ENCODE data around the gene C2orf81. TPM values are rescaled to one million over a fixed set of nuclear protein-coding genes. Genes with fewer than 3 reads are reported as not detected.

C2orf81 gene
- total and polyA plus RNA-seq, 10 of the 15 experiments (the other 5 are each of a cell fraction or from before 2014, with no cell fraction given), result 0.10 to 9.8 (median 2.7) TPM

DNA sequence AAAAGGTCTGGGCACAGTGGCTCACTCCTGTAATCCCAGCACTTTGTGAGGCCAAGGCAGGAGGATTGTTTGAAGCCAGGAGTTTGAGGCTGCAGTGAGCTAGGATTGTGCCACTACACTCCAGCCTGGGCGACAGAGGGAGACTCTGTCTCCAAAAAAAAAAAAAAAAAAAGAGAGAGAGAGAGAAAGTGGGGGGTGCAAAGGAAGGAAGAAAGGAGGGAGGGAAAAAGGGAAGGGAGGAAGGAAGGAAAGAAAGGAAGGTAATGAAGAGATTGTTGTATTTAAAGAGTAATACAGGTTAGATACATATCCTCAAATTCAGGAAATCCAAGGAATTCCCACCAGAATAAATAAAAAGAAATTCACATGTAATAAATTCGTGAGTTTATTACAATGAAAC lies 19.5 kb downstream of the C2orf81 start:
- in situ Hi-C loops (cut with MboI), result no loop called here
- intact Hi-C loops (cut with micrococcal nuclease; ENCODE audit: unreplicated experiment), result loop anchor here (5.0 kb wide), 1 partner anchor 185 kb away; no protein-coding TSS in a partner anchor
- H3K9ac ChIP-seq (ENCODE audit: control insufficient read depth, insufficient read depth, low read length), result no peak overlapping the region
- H3K9me3 ChIP-seq (replicated peaks; ENCODE audit: control insufficient read depth, insufficient read depth, low read length), result no peaks in the 10 kb centered on the region
- H3K4me2 ChIP-seq (ENCODE audit: control insufficient read depth, insufficient read depth), result no peak overlapping the region
- no peaks in the 10 kb centered on the region for H3K79me2 ChIP-seq (ENCODE audit: control insufficient read depth, insufficient read depth, low read length)
- FAIRE-seq (no peak), ATAC-seq (no peak), DNase-seq (ENCODE audit: low read depth, low spot score) (no peak)
- ChIA-PET POLR2A (interaction anchor here (0.6 kb wide), 1 partner anchor 11 kb away, joined by 3 read pairs; no protein-coding TSS in a partner anchor), RAD21 (ENCODE audit: unreplicated experiment) (interaction anchor here (1.1 to 3.3 kb wide), 6 partner anchors 11 to 578 kb away, joined by 3 to 13 read pairs (median 5); no protein-coding TSS in a partner anchor), SMC1A (ENCODE audit: uncharacterized antibody, unreplicated experiment) (interaction anchor here (0.6 to 3.2 kb wide), 10 partner anchors 8 to 578 kb away, joined by 3 to 16 read pairs (median 3); no protein-coding TSS in a partner anchor), CTCF (interaction anchor here (0.6 to 3.5 kb wide), 13 partner anchors 11 to 574 kb away, joined by 3 to 37 read pairs (median 4); no protein-coding TSS in a partner anchor)
- no peaks in the 10 kb centered on the region for H4K20me1 ChIP-seq (ENCODE audit: control insufficient read depth, insufficient read depth)
- peaks cover 5% of the 10 kb centered on the region; the same call in 1 of the 2 replicates for H3K4me1 ChIP-seq (ENCODE audit: control insufficient read depth, insufficient read depth, low read length)
- 0% methylated on average over 1 of the region's 2 CpGs for WGBS (ENCODE audit: insufficient coverage, insufficient replicate concordance, low lambda C conversion rate, missing lambda C conversion rate)
- no peak overlapping the region for H3K27ac ChIP-seq (ENCODE audit: control insufficient read depth, insufficient read depth)
- BruUV-seq (replicated peaks), result no TSS peak
- H3K36me3 ChIP-seq (ENCODE audit: control insufficient read depth in 2 of 2, insufficient read depth in 2 of 2, low read length in 1 of 2), result no peaks in the 10 kb centered on the region
- H2AFZ ChIP-seq (ENCODE audit: control insufficient read depth, low read depth, low read length), result no peak overlapping the region
- TF ChIP-seq RB1 (IDR thresholded peaks at IDR 0.05; ENCODE audit: borderline replicate concordance) (no peak), TAF1 (IDR thresholded peaks at IDR 0.05; ENCODE audit: borderline replicate concordance, low read depth, low read length) (no peak), JUND (IDR thresholded peaks at IDR 0.05; ENCODE audit: low read depth, low read length) (no peak), PAX8 (IDR thresholded peaks at IDR 0.05) (no peak), NR2C1 (IDR thresholded peaks at IDR 0.05) (no peak), STAT1 (conservative IDR thresholded peaks at IDR 0.05) (no peak), YBX1 (IDR thresholded peaks at IDR 0.05) (no peak), TARDBP (IDR thresholded peaks at IDR 0.05; ENCODE audit: borderline replicate concordance) (no peak), LARP7 (IDR thresholded peaks at IDR 0.05) (no peak), MTA2 (IDR thresholded peaks at IDR 0.05; ENCODE audit: low read depth) (no peak), POU2F2 (IDR thresholded peaks at IDR 0.05; ENCODE audit: borderline replicate concordance, low read depth, low read length) (no peak), ZBED1 (IDR thresholded peaks at IDR 0.05; ENCODE audit: borderline replicate concordance) (no peak), FOS (IDR thresholded peaks at IDR 0.05; ENCODE audit: borderline replicate concordance, extremely low read depth, insufficient read length) (no peak)
- TF ChIP-seq, protein P1, sequence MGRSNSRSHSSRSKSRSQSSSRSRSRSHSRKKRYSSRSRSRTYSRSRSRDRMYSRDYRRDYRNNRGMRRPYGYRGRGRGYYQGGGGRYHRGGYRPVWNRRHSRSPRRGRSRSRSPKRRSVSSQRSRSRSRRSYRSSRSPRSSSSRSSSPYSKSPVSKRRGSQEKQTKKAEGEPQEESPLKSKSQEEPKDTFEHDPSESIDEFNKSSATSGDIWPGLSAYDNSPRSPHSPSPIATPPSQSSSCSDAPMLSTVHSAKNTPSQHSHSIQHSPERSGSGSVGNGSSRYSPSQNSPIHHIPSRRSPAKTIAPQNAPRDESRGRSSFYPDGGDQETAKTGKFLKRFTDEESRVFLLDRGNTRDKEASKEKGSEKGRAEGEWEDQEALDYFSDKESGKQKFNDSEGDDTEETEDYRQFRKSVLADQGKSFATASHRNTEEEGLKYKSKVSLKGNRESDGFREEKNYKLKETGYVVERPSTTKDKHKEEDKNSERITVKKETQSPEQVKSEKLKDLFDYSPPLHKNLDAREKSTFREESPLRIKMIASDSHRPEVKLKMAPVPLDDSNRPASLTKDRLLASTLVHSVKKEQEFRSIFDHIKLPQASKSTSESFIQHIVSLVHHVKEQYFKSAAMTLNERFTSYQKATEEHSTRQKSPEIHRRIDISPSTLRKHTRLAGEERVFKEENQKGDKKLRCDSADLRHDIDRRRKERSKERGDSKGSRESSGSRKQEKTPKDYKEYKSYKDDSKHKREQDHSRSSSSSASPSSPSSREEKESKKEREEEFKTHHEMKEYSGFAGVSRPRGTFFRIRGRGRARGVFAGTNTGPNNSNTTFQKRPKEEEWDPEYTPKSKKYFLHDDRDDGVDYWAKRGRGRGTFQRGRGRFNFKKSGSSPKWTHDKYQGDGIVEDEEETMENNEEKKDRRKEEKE (IDR thresholded peaks at IDR 0.05), result no peak
- TF ChIP-seq, protein P2, sequence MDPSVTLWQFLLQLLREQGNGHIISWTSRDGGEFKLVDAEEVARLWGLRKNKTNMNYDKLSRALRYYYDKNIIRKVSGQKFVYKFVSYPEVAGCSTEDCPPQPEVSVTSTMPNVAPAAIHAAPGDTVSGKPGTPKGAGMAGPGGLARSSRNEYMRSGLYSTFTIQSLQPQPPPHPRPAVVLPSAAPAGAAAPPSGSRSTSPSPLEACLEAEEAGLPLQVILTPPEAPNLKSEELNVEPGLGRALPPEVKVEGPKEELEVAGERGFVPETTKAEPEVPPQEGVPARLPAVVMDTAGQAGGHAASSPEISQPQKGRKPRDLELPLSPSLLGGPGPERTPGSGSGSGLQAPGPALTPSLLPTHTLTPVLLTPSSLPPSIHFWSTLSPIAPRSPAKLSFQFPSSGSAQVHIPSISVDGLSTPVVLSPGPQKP (IDR thresholded peaks at IDR 0.05; ENCODE audit: low read depth, low read length), result no peak
- TF ChIP-seq, protein P3, sequence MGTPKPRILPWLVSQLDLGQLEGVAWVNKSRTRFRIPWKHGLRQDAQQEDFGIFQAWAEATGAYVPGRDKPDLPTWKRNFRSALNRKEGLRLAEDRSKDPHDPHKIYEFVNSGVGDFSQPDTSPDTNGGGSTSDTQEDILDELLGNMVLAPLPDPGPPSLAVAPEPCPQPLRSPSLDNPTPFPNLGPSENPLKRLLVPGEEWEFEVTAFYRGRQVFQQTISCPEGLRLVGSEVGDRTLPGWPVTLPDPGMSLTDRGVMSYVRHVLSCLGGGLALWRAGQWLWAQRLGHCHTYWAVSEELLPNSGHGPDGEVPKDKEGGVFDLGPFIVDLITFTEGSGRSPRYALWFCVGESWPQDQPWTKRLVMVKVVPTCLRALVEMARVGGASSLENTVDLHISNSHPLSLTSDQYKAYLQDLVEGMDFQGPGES (IDR thresholded peaks at IDR 0.05), result no peak
- TF ChIP-seq, protein P4, sequence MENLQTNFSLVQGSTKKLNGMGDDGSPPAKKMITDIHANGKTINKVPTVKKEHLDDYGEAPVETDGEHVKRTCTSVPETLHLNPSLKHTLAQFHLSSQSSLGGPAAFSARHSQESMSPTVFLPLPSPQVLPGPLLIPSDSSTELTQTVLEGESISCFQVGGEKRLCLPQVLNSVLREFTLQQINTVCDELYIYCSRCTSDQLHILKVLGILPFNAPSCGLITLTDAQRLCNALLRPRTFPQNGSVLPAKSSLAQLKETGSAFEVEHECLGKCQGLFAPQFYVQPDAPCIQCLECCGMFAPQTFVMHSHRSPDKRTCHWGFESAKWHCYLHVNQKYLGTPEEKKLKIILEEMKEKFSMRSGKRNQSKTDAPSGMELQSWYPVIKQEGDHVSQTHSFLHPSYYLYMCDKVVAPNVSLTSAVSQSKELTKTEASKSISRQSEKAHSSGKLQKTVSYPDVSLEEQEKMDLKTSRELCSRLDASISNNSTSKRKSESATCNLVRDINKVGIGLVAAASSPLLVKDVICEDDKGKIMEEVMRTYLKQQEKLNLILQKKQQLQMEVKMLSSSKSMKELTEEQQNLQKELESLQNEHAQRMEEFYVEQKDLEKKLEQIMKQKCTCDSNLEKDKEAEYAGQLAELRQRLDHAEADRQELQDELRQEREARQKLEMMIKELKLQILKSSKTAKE (IDR thresholded peaks at IDR 0.05; ENCODE audit: low read depth, poor library complexity, severe bottlenecking), result no peak
- no peaks in the 10 kb centered on the region for H3K27me3 ChIP-seq (replicated peaks in 1 of 2; ENCODE audit: control insufficient read depth in 2 of 2, insufficient read depth in 2 of 2, low read length in 1 of 2)
- H3K4me3 ChIP-seq, result no peak overlapping the region
